GM18520 (cell line): Measurements from ENCODE around the gene SSRP1.
"Not testable (repeated sequence)": the region's sequence is repeated elsewhere in the genome, so short reads cannot be mapped to it uniquely, and the experiment has no call there.

ENCODE experiments used
- ATAC-seq: cut with Tn5 transposase; IDR thresholded peaks from one replicate; pipeline ENCODE4 v1.9.1; 2021; ENCODE audit not compliant: unreplicated experiment

Gene SSRP1, protein sequence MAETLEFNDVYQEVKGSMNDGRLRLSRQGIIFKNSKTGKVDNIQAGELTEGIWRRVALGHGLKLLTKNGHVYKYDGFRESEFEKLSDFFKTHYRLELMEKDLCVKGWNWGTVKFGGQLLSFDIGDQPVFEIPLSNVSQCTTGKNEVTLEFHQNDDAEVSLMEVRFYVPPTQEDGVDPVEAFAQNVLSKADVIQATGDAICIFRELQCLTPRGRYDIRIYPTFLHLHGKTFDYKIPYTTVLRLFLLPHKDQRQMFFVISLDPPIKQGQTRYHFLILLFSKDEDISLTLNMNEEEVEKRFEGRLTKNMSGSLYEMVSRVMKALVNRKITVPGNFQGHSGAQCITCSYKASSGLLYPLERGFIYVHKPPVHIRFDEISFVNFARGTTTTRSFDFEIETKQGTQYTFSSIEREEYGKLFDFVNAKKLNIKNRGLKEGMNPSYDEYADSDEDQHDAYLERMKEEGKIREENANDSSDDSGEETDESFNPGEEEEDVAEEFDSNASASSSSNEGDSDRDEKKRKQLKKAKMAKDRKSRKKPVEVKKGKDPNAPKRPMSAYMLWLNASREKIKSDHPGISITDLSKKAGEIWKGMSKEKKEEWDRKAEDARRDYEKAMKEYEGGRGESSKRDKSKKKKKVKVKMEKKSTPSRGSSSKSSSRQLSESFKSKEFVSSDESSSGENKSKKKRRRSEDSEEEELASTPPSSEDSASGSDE

DNA sequence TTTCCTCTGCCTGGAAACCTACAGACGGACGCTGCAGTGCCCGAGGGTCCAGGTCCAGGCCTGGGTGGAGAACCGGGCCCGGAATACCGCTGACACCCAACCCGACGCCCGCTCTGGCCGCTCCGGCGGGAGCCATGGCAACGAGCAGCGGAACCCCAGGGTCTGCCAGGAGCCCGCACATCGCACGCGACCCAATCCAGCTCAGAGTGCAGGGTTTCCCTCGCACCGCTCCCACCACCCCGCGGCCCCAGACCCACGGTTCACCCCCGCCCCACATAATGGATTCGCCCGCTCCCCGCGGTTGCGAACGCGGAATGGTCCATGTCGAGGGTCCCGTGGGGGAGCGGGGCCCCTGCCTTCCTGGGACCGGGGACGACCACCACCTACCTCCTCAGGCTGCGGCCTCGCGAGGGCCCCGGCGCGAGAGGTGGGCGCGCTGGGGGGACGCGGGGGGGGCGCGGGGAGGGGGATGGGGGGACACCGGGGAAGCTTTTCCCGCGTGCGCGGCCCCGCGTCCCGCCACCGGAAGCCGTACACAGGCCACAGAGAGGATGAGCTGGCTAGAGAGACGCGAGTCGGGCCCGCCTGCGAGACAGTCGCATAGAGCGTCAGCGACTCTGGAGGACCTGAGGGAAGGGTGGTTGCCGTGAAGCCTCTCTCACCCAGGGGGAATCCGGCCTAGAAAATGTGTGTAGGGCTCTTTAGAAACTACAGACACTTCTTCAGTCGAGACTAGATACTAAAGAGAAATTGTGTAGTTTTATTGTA lies at the start of gene SSRP1:
Gene SSRP1, minus strand, starts transcription at position 550 of the 768 bp plus-strand sequence. CDS start 771 bp downstream, outside the sequence.
- peak; percentile 98 for ATAC-seq

- ATAC-seq: no peak
Measured at GRCh38 chr11:57380975-57381374, 45.3 kb upstream of the SSRP1 start, which contains the start of gene PRG3. Gene PRG3 (minus strand): TSS chr11:57381150. CDS start chr11:57380708, 442 bp downstream.

GRCh38 chr11:57379732-57380131 lies 44.0 kb upstream of the SSRP1 start:
- no peak for ATAC-seq

GRCh38 chr11:57378186-57378585 lies 42.5 kb upstream of the SSRP1 start:
- no peak for ATAC-seq

GRCh38 chr11:57377107-57377506 lies 41.4 kb upstream of the SSRP1 start:
- no peak for ATAC-seq

- ATAC-seq: no peak
Measured at GRCh38 chr11:57376095-57377090, 40.7 kb upstream of the SSRP1 start.

DNA sequence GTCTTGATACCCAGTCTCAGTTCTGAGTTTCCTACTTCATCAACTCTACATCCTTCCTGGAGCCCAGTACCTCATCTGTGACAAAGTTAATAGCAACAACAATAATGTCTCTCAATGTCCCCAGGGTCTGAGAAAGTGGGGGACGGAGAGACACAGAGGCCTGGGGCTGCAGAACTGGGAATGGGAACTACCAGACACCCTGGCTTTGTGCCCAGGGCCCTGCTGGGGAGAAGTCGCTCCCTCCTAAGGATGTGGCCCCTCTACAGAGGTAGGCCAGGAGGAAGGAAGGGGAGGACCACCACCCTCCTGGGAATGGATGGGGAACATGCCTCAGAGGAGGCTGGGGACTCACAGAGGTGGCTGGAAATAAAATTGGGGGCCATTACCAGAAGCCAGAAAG lies 39.8 kb upstream of the SSRP1 start:
- no peak for ATAC-seq

DNA sequence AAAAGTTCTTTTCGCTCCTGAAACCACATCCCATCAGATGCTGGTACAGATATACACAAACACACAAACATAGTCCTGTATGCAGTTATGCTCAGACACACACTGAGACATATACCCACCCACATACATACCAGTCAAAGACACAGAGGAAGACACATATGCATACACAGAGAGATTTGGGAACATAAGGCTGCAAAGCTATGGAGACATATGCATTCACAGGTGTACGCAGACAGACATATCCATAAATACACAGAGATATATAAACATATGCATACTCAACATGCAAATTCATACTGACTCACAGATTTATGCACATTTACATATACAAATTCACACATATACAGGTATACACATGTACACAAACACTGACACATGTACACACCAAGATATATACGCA lies 39.3 kb upstream of the SSRP1 start:
- no peak for ATAC-seq

DNA sequence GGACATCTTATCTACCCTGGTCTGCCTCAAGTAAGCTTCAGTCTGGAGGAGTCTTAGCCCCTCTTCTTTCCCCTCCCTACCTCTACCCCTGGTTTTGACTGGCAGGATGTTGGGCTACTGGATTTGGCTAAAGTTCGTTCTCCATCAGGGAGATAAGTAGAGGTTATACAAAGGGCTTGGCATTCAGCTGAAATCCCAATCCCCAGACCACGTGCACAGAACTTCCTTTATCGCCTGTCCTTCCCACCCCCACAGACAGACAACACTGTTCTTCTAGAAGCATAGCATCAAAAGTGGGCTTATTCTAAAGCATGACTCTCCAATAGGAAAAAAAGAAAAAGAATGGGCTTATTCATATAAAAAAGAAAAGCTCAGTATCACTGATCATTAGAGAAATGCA lies 37.5 kb upstream of the SSRP1 start:
- ATAC-seq: no peak

DNA sequence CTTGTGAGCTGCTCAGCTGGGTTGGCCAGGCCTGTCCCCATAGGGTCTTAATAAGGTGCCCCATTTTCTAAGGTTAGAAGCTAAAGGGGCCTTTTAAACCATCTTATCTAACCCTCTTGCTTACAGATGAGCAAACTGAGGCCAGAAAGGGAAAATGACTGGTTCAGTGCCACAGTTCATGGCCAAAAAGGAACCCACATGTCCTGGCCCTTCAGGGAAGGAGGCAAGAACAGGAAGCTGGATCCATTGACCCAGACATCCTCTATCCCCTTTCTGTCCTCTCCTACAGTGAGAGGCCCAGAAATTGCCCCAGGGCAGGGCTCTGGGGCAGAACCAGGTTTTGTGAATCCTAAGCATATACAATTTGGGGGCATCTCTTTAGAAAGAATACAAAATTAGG lies 35.2 kb upstream of the SSRP1 start:
- ATAC-seq: no peak

DNA sequence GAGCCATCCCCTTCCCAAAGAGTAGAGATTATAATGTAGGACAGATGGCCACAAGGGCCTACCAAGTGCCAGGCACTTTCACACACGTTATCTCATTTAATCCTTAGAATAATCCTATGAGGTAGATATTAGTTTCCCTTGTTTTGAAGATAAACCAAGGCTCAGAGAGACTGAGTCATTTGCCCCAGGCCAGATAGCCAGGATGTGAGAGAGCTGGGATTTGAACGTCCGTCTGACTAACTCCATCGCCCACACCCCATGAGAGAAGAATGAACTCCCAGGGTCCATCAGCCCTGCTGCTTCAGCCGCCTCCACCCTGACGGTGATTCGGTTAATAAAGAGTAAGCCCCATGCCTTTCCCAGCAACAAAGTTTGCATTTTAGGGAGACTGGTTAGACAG lies 34.6 kb upstream of the SSRP1 start:
- ATAC-seq: no peak

DNA sequence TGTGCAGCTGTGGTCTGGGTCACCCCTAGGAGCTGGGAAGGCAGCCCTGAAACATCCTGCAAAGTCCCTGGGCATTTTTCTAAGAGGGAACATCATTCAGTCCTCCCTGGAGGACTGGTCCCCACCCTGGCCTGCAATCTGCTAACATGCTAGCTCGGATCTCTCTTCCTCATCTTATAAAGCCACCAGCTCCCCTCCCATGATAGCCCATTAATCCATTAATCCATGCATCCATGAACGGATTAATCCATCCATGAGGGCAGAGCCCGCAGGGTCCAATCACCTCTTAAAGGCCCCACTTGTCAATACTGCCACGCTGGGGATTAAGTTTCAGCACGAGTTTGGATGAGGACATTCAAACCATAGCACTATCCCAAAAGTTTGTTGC lies 33.1 kb upstream of the SSRP1 start:
- ATAC-seq: no peak

- no peak for ATAC-seq
Measured at GRCh38 chr11:57368106-57368844, 32.6 kb upstream of the SSRP1 start.

GRCh38 chr11:57364851-57365660 lies 29.4 kb upstream of the SSRP1 start:
- no peak for ATAC-seq

GRCh38 chr11:57363131-57364080 lies 27.7 kb upstream of the SSRP1 start:
- no peak for ATAC-seq

- no peak for ATAC-seq
Measured at GRCh38 chr11:57361926-57362325, 26.2 kb upstream of the SSRP1 start.

DNA sequence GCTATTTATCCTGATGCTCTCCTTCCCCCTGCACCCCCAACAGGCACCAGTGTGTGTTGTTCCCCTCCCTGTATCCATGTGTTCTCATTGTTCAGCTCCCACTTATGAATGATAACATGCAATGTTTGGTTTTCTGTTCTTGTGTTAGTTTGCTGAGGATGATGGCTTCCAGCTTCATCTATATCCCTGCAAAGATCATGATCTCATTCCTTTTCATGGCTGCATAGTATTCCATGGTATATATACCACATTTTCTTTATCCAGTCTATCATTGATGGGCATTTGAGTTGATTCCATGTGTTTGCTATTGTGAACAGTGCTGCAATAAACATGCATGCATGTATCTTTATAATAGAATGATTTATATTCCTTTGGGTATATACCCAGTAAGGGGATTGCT lies 25.7 kb upstream of the SSRP1 start:
- not testable (repeated sequence) for ATAC-seq

GRCh38 chr11:57360991-57361390 lies 25.3 kb upstream of the SSRP1 start:
- ATAC-seq: no peak
